HepG2 (cell line): ENCODE results near the gene HSPA1B. TPM values are rescaled to one million over a fixed set of nuclear protein-coding genes. Genes with fewer than 3 reads are reported as not detected.

Experiments used
- AGO1 ChIP-seq: fragments of 200-400 bp; formaldehyde crosslinking; IDR thresholded peaks from 2 replicates; pipeline ENCODE4 v1.6.1; 2017; ENCODE audit warnings: mild to moderate bottlenecking, low read depth, low read length, moderate library complexity; ENCODE audit not compliant: poor library complexity, severe bottlenecking
- DRAP1 ChIP-seq: IDR thresholded peaks from 2 replicates; pipeline ENCODE4 v1.6.1; 2016; ENCODE audit warnings: missing genetic modification reagents, missing compliant biosample characterization
- E2F2 ChIP-seq: sonication (generic); formaldehyde crosslinking; IDR thresholded peaks from 2 replicates; pipeline ENCODE4 v1.4.0; 2020; ENCODE audit warnings: missing genetic modification reagents, borderline replicate concordance
- ETV5 ChIP-seq: IDR thresholded peaks from 2 replicates; pipeline ENCODE4 v1.6.1; 2018; ENCODE audit warnings: missing biosample characterization, missing genetic modification reagents, inconsistent platforms, borderline replicate concordance
- HBP1 ChIP-seq: IDR thresholded peaks from 2 replicates; pipeline ENCODE4 v1.6.1; 2016; ENCODE audit warnings: low read depth, control low read depth
- KDM2A ChIP-seq: sonication (generic); formaldehyde crosslinking; IDR thresholded peaks from 2 replicates; pipeline ENCODE4 v1.4.0; 2020; ENCODE audit warnings: low read depth, missing genetic modification reagents, borderline replicate concordance
- MAFK ChIP-seq, 2 experiments: IDR thresholded peaks in 1 of 2; conservative IDR thresholded peaks in 1 of 2; 2 replicates each; pipeline ENCODE4 v1.6.1; 2011; ENCODE audit warnings: improper control_type of control experiment in 2 of 2, low read length in 2 of 2
- MTF1 ChIP-seq: sonication (generic); formaldehyde crosslinking; IDR thresholded peaks from 2 replicates; pipeline ENCODE4 v1.5.0; 2020; ENCODE audit warnings: missing genetic modification reagents
- MTF2 ChIP-seq: sonication (generic); formaldehyde crosslinking; IDR thresholded peaks from 2 replicates; pipeline ENCODE4 v1.5.0; 2020; ENCODE audit warnings: missing genetic modification reagents, borderline replicate concordance
- PAXIP1 ChIP-seq: sonication (generic); formaldehyde crosslinking; conservative IDR thresholded peaks from 2 replicates; pipeline ENCODE4 v1.4.0; 2020; ENCODE audit warnings: mild to moderate bottlenecking, missing genetic modification reagents, moderate library complexity
- PRDM15 ChIP-seq: sonication (generic); formaldehyde crosslinking; IDR thresholded peaks from 2 replicates; pipeline ENCODE4 v1.4.0; 2020; ENCODE audit warnings: missing genetic modification reagents
- ZNF160 ChIP-seq: sonication (generic); formaldehyde crosslinking; IDR thresholded peaks from 2 replicates; pipeline ENCODE4 v1.8.0; 2022; ENCODE audit warnings: mild to moderate bottlenecking, inconsistent platforms, missing genetic modification reagents
- ZNF18 ChIP-seq: sonication (generic); formaldehyde crosslinking; IDR thresholded peaks from 2 replicates; pipeline ENCODE4 v1.8.0; 2022; ENCODE audit warnings: mild to moderate bottlenecking, missing genetic modification reagents; ENCODE audit not compliant: insufficient replicate concordance
- ZNF350 ChIP-seq: sonication (generic); formaldehyde crosslinking; IDR thresholded peaks from 2 replicates; pipeline ENCODE4 v1.4.0; 2020; ENCODE audit warnings: mild to moderate bottlenecking, low read depth, missing genetic modification reagents, borderline replicate concordance
- ZNF501 ChIP-seq: sonication (generic); formaldehyde crosslinking; IDR thresholded peaks from 2 replicates; pipeline ENCODE4 v1.5.1; 2020; ENCODE audit warnings: mild to moderate bottlenecking, moderate library complexity, missing genetic modification reagents
- ZNF556 ChIP-seq: sonication (generic); formaldehyde crosslinking; IDR thresholded peaks from 2 replicates; pipeline ENCODE4 v1.4.0; 2020; ENCODE audit warnings: mild to moderate bottlenecking, missing genetic modification reagents, borderline replicate concordance
- polyA plus RNA-seq, 8 experiments: library from polyadenylated mRNA; depleted of rRNA in 3 of 8; stranded (reverse) in 7 of 8; unstranded in 1 of 8; fragments of >200 nt; fragmentation: Illumina TruSeq in 4 of 8; extraction: Trizol in 4 of 8; gene quantifications; 2 replicates each; pipeline versions ENCODE4 v1.2.1 to v1.2.3, GENCODE V29; 2011 to 2016; ENCODE audit warnings: low read depth in 4 of 8, missing spikeins in 1 of 8, mixed read lengths in 1 of 8; ENCODE audit not compliant: insufficient read depth in 1 of 8
- total RNA-seq, 5 experiments: library from RNA; depleted of rRNA; stranded (reverse); fragments of >200 nt; fragmentation: Illumina TruSeq; extraction: Trizol; gene quantifications; 2 replicates each; pipeline ENCODE4 v1.2.3, GENCODE V29; 2016; ENCODE audit warnings: low read depth in 1 of 5

The HSPA1B gene
- total and polyA plus RNA-seq, 2 of the 13 experiments (the other 11 are each of a cell fraction or from before 2014, with no cell fraction given), result 26.0 to 186 TPM

- TF ChIP-seq PRDM15 (CRISPR knock-in tag) (no peak), HBP1 (CRISPR knock-in tag) (0 out of 2 replicates have a peak, but pooled peaks have one; percentile 76), ZNF501 (CRISPR knock-in tag) (no peak), MTF2 (CRISPR knock-in tag) (no peak), KDM2A (CRISPR knock-in tag) (0 out of 2 replicates have a peak, but pooled peaks have one; percentile 23), ETV5 (CRISPR knock-in tag) (no peak), ZNF18 (no peak), ZNF350 (CRISPR knock-in tag) (no peak), ZNF556 (peak; percentile 46; the same call in 1 of the 2 replicates), E2F2 (no peak), DRAP1 (CRISPR knock-in tag) (no peak), MAFK (conservative IDR thresholded peaks at IDR 0.05 in 1 of 2, IDR thresholded peaks at IDR 0.05 in 1 of 2; ENCODE audit: low read length in 2 of 2) (no peak), MTF1 (no peak), AGO1 (no peak), PAXIP1 (CRISPR knock-in tag) (peak; percentile 75), ZNF160 (peak; percentile 44; the same call in 1 of the 2 replicates)
Measured at GRCh38 chr6:31778193-31778592, 49.3 kb upstream of the HSPA1B start (continued).
